Glomerular visceral epithelial cell (primary cell): ENCODE measurements around the gene TCF25.
A peak's percentile ranks its signal among the peaks of the same experiment; 100 is the strongest.

Experiments
- DNase-seq: peaks from one replicate; pipeline ENCODE4 v3.0.0-alpha.2; 2016; ENCODE audit errors: extremely low spot score

Gene TCF25

DNA sequence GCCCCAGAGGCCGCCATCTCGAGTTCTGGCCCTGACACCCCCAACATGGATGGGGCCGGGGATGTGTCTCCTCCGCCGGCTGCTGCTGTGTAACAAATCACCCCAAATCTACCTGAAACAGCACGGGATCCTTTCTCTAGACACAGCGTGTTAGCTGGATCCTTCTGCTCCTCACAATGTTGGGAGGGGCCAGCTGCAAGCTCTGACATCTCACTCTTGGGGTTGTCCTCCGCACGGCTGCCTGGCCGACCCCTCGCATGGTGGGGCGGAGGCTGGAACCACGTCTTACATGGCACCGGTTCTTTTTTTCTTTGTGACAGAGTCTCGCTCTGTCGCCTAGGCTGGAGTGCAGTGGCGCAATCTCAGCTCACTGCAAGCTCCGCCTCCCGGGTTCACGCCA, 63.6 kb downstream of the TCF25 start:
- DNase-seq = no peak

- DNase-seq = no peak
These were observed 64.9 kb downstream of the TCF25 start for GRCh38 chr16:89938175-89938885.

GRCh38 chr16:89944773-89945172, 71.4 kb downstream of the TCF25 start:
- no peak for DNase-seq

DNA sequence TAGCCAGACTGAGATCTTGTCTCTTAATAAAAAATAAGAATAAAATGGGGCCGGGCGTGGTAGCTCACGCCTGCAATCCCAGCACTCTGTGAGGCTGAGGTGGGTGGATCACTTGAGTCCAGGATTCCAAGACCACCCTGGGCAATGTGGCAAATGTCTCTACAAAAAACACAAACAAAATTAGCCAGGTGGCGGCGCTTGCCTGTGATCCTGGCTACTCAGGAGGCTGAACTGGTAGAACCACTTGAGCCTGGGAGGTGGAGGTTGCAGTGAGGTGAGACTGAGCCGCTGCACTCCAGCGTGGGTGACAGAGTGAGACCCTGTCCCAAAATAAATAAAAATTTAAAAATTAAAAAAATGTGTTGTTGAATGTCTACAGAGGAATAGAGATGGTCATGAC, 72.3 kb downstream of the TCF25 start:
- DNase-seq = no peak

- DNase-seq = no peak
These were observed 73.1 kb downstream of the TCF25 start for GRCh38 chr16:89946515-89946914.

DNA sequence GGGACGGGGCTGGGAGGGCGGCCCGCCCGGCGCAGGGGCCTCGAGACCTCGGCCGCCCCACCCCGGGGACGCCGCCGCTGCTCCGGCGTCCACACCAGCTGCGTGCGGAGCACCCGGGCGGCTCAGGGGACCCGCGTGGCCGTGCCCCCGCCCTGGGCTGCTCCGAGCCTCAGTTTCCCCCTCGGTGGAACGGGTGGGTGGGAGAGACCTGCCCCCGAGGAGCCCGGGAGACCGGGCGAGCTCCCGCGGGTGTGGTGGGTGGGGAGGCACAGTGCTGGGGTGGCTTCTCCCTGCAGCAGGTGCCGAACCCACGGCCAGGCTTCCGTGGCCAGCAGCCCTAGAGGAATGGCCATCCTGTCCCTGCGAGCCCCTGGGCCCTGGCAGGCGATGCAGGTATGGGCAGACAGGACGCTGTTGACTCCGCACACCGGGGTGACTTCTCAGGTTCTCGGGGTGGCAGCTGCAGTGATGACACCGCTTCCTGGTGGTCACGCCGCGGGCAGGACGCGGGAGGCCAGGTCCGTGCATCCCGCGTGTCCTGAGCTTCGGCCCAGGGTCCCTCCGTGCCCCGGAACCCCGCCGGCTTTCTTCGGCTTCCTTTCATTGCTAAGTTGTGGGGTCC, 75.8 kb downstream of the TCF25 start:
- no peak for DNase-seq

- DNase-seq = no peak
These were observed 76.4 kb downstream of the TCF25 start for GRCh38 chr16:89949756-89950155.

DNA sequence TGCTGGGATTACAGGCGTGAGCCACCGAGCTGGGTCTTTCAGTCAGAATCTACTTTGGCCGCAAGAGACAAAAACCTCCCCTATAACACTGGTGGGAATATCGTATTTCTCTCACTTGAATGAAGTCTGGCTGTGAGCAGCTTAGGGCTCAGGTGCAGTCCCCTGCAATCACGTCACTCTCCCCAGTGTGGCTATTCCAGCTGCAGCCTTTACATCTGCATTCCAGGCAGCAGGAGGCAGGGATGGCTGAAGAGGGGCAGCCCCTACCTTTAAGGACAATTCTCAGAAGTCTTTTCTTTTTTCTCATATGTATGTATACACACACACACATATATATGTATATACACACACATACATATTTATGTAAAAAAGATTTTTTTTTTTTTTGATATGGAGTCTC, 78.1 kb downstream of the TCF25 start:
- DNase-seq = no peak

- no peak for DNase-seq
These were observed 78.7 kb downstream of the TCF25 start for GRCh38 chr16:89952049-89952448.

GRCh38 chr16:89952551-89952950, 79.2 kb downstream of the TCF25 start:
- DNase-seq = no peak

DNA sequence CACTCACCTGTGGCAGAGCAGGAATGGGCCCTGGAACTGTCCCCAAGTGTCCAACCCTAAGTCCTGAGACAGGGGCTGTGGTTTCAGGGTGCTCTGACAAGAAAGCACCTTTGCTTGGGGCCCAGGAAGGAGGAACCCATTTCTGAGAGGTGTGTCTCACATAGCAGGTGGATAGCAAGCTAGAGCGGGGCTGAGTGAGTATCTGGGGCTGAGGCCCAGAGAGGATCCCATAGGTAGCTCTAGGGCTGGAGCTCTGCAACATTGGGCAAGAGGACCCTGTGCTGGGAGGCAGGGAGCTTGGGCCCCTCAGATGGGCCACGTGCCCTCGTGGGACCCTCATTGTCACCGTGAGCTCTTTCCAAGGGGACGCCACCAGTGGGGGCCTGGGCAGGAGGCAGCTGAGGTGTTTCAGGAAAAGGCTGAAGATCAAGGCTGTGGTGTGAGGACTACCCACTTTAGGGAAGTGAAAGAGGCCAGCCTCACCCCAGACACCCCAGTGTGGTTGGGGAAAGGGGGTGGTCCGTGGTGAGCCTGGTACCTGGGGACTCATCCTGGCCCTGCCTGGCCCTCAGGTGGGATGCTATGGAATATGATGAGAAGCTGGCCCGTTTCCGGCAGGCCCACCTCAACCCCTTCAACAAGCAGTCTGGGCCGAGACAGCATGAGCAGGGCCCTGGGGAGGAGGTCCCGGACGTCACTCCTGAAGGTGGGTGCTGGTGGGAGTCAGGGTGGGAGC, 80.4 kb downstream of the TCF25 start:
- DNase-seq = no peak

DNA sequence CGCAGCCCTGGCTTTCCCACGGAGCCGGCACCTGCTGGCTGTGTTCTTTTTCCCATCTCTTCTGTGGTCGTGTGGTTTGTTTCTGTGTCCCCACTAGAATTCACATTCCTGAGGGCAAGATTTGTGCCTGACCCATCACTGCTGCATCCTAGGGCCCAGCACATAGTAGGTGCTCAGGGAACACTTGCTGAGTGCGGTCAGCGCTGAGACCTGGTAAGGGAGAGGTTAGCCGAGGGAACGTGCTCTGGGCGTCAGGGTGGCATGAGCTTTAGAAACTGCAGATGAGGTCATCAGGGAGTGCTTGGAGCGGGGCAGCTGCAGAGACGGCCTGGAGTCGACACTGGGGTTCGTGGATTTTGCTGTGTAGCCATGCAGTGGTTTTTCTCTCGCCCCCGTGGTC, 81.1 kb downstream of the TCF25 start:
- DNase-seq = no peak

DNA sequence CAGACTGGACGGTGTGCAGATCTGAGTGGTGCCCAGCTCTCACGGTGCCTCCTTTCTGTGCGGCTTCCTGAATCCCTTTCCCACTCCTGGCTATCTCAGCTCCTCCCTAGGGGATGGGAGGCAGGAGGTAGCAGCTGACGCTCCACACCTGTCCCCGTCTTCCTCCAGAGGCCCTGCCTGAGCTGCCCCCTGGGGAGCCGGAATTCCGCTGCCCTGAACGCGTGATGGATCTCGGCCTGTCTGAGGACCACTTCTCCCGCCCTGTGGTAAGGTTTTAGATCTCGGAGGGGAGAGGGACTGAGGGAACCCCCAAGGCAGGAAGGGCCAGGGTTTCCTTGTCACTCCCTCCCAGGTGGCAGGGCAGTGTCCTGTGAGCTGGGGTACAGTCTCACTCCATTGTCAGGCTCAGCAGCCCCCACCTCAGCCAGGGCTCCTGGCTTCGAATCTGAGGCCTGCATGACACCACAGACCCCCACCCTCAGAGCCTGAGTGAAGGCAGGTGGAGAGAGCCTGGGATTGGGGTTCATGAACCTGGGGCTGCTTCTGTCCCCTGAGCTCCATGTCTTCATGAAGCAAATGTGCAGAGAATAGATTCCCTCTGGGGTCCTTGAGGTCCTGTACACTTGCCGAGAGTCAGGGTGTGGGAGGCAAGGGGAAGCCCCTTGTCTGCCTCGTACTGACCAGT, 81.8 kb downstream of the TCF25 start:
- DNase-seq = no peak

DNA sequence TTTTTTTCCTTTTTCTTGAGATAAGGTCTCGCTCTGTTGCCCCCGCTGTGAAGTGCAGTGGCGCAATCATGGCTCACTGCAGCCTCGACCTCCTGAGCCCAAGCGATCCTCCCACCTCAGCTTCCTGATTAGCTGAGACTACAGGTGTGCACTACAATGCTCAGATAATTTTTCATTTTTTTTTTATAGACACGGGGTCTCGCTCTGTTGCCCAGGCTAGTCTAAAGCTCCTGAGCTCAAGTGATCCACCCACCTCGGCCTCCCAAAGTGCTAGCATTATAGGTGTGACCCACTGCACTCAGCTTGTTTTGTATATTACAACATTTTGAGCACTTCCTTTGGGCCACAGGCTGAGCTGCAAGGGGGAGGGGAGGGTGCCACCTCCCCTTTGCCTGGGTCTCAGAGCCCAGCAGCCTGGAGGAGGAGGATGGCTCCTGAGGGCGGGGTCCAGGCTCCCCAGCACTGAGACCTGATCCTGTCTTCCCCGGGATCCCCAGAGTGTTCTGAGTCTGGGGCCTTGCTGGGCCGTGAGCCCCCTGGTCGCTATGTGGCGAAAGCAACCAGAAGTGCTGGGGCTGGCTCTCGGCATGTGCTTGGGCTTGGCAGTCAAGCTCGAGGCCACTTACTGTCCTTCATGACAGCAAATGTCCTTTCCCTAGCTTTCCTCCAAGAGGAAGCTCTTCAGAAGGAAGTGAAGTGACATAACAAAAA, 83.3 kb downstream of the TCF25 start:
- no peak for DNase-seq

DNA sequence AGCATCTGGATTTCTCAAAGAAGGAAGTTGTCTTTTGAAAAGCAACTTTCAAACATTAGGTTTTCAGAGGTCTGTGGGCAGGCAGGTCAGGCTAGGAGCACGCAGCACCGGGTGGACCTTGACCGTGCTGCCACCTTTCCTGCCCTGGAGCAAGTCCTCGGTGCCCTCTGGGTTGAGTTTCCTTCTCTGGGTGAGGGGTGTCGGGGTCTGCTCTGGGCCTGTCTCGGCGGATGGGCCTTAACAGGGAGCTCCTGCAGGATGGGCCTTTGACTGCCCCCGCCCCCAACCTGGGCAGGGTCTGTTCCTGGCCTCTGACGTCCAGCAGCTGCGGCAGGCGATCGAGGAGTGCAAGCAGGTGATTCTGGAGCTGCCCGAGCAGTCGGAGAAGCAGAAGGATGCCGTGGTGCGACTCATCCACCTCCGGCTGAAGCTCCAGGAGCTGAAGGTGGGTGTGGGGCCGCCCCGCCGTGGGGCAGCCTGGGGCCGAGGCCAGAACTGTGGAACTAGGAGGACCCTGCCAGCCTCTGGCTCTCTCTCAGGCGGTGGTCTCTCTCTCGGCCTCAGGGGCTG, 83.9 kb downstream of the TCF25 start:
- DNase-seq = no peak

- peak; percentile 30 for DNase-seq
These were observed 84.7 kb downstream of the TCF25 start for GRCh38 chr16:89958068-89958467.

- no peak for DNase-seq
These were observed 85.2 kb downstream of the TCF25 start for GRCh38 chr16:89958596-89958995.

DNA sequence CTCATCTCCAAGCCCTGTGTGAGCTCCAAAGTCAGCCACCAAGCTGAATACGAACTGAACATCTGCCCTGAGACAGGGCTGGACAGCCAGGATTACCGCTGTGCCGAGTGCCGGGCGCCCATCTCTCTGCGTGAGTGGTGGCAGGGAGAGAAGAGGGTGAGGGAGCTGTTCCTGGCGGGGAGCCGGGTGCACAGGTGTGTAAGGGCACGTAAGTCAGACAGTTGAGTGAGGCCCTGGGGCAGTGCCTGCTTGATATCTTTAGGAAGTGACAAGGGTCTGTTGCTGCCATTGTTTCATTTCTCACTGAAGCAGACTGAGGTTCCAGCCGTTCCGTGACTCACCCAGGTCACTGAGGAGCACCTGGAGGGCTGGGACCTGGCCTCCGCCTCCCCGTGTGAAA, 87.6 kb downstream of the TCF25 start:
- no peak for DNase-seq
